Left ventricle myocardium inferior (tissue), 1 donor: ENCODE measurements around the gene TRPV3. TPM values are rescaled to one million over a fixed set of nuclear protein-coding genes. Genes with fewer than 3 reads are reported as not detected.
A peak's percentile ranks its signal among the peaks of the same experiment; 100 is the strongest.

Source experiments
- DNase-seq: peaks from one replicate; pipeline ENCODE4 v3.0.0-alpha.2; 2020
- H3K27ac ChIP-seq: fragments of 200-600 bp; replicated peaks from 2 replicates; pipeline ENCODE4 v1.8.0; 2021
- H3K27me3 ChIP-seq: fragments of 200-600 bp; 2 replicates; pipeline ENCODE4 v1.8.0; 2021; ENCODE audit warnings: low read depth
- H3K36me3 ChIP-seq: fragments of 200-600 bp; 2 replicates; pipeline ENCODE4 v1.8.0; 2021
- H3K4me1 ChIP-seq: fragments of 200-600 bp; 2 replicates; pipeline ENCODE4 v1.8.0; 2021
- H3K4me3 ChIP-seq: fragments of 200-600 bp; 2 replicates; pipeline ENCODE4 v1.8.0; 2021; ENCODE audit warnings: mild to moderate bottlenecking, moderate library complexity
- H3K9me3 ChIP-seq: fragments of 200-600 bp; replicated peaks from 2 replicates; pipeline ENCODE4 v1.8.0; 2021
- intact Hi-C: fragments of 100-400 bp; cut with micrococcal nuclease; formaldehyde crosslinking; loops from one replicate; pipeline ENCODE4 v1.11.0; 2022
- total RNA-seq: library from RNA; stranded (reverse); fragmentation: NEBNext Ultra II Directional; extraction: Animal tissue kit (Norgen Biotek cat#: 25700); gene quantifications from one replicate; pipeline ENCODE4 v1.2.1, GENCODE V29; 2021
- TF ChIP-seq, protein P1 (sequence below): fragments of 200-600 bp; IDR thresholded peaks from 2 replicates; pipeline ENCODE4 v1.8.0; 2021; ENCODE audit warnings: antibody characterized with exemption, mild to moderate bottlenecking, borderline replicate concordance
- donor health status: DM: no; HTN: yes; CAD: no; lungs with severe emphysema.

TRPV3 gene
- total RNA-seq, 1 donor from 2014 or later = 1.0 TPM

GRCh38 chr17:3598078-3598477 lies 40.5 kb upstream of the TRPV3 start:
- DNase-seq = no peak
- Histone ChIP-seq H3K4me1 (peaks cover 19% of the 10 kb centered on the region), H3K4me3 (no peak overlapping the region), H3K36me3 (no peaks in the 10 kb centered on the region), H3K27ac (no peak overlapping the region), H3K9me3 (no peaks in the 10 kb centered on the region), H3K27me3 (no peaks in the 10 kb centered on the region)
- TF ChIP-seq, protein P1, sequence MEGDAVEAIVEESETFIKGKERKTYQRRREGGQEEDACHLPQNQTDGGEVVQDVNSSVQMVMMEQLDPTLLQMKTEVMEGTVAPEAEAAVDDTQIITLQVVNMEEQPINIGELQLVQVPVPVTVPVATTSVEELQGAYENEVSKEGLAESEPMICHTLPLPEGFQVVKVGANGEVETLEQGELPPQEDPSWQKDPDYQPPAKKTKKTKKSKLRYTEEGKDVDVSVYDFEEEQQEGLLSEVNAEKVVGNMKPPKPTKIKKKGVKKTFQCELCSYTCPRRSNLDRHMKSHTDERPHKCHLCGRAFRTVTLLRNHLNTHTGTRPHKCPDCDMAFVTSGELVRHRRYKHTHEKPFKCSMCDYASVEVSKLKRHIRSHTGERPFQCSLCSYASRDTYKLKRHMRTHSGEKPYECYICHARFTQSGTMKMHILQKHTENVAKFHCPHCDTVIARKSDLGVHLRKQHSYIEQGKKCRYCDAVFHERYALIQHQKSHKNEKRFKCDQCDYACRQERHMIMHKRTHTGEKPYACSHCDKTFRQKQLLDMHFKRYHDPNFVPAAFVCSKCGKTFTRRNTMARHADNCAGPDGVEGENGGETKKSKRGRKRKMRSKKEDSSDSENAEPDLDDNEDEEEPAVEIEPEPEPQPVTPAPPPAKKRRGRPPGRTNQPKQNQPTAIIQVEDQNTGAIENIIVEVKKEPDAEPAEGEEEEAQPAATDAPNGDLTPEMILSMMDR = no peak
- intact Hi-C loops = no loop called here

GRCh38 chr17:3596804-3597464 lies 39.3 kb upstream of the TRPV3 start:
- H3K9me3 ChIP-seq = no peaks in the 10 kb centered on the region
- intact Hi-C loops = no loop called here
- H3K36me3 ChIP-seq = peaks cover 6% of the 10 kb centered on the region
- no peak overlapping the region for H3K4me3 ChIP-seq
- no peaks in the 10 kb centered on the region for H3K27me3 ChIP-seq
- TF ChIP-seq, protein P1 = no peak
- no peak for DNase-seq
- H3K27ac ChIP-seq = no peak overlapping the region
- peaks cover 19% of the 10 kb centered on the region for H3K4me1 ChIP-seq

- H3K4me3 ChIP-seq = no peak overlapping the region
Measured at GRCh38 chr17:3594976-3595375, 37.4 kb upstream of the TRPV3 start.

GRCh38 chr17:3594051-3594800 lies 36.6 kb upstream of the TRPV3 start:
- H3K9me3 ChIP-seq = no peaks in the 10 kb centered on the region
- no peaks in the 10 kb centered on the region for H3K27me3 ChIP-seq
- H3K27ac ChIP-seq = peak overlapping the region; percentile 52
- intact Hi-C loops = no loop called here
- TF ChIP-seq, protein P1 = no peak
- H3K4me1 ChIP-seq = peaks cover 19% of the 10 kb centered on the region
- peaks cover 33% of the 10 kb centered on the region for H3K36me3 ChIP-seq
- DNase-seq = peak; percentile 46
- no peak overlapping the region for H3K4me3 ChIP-seq

More at GRCh38 chr17:3594976-3595375, 37.4 kb upstream of the TRPV3 start:
- peaks cover 25% of the 10 kb centered on the region for H3K36me3 ChIP-seq
- TF ChIP-seq, protein P1 = no peak
- intact Hi-C loops = no loop called here
- peak overlapping the region; percentile 52 for H3K27ac ChIP-seq
- H3K9me3 ChIP-seq = no peaks in the 10 kb centered on the region
- DNase-seq = no peak
- H3K4me1 ChIP-seq = peaks cover 19% of the 10 kb centered on the region
- no peaks in the 10 kb centered on the region for H3K27me3 ChIP-seq

GRCh38 chr17:3593384-3593783 lies 35.8 kb upstream of the TRPV3 start:
- intact Hi-C loops = no loop called here
- H3K36me3 ChIP-seq = peaks cover 41% of the 10 kb centered on the region
- no peak for DNase-seq

More at GRCh38 chr17:3593384-3593783, 35.8 kb upstream of the TRPV3 start:
- no peak overlapping the region for H3K4me3 ChIP-seq
- H3K27ac ChIP-seq = no peak overlapping the region
- TF ChIP-seq, protein P1 = no peak
- H3K27me3 ChIP-seq = no peaks in the 10 kb centered on the region
- H3K9me3 ChIP-seq = no peaks in the 10 kb centered on the region
- peaks cover 19% of the 10 kb centered on the region for H3K4me1 ChIP-seq
